GM21367 (cell line): ENCODE results near the gene B3GNT2.
"Not testable (repeated sequence)": the region's sequence is repeated elsewhere in the genome, so short reads cannot be mapped to it uniquely, and the experiment has no call there.

Experiments
- ATAC-seq: cut with Tn5 transposase; IDR thresholded peaks from one replicate; pipeline ENCODE4 v1.9.1; 2021; ENCODE audit not compliant: unreplicated experiment

The B3GNT2 gene

GRCh38 chr2:62195421-62196277, at the start of gene B3GNT2:
Gene B3GNT2, plus strand, starts transcription at chr2:62196115. Its CDS starts 26,106 bp downstream, at chr2:62222221.
- ATAC-seq: peak; percentile 32

- ATAC-seq: not testable (repeated sequence)
Measured at GRCh38 chr2:62146790-62147189, 49.1 kb upstream of the B3GNT2 start.

- ATAC-seq: no peak
Measured at GRCh38 chr2:62147610-62148301, 48.2 kb upstream of the B3GNT2 start.

- ATAC-seq: no peak
Measured at GRCh38 chr2:62149708-62150107, 46.2 kb upstream of the B3GNT2 start.

- no peak for ATAC-seq
Measured at GRCh38 chr2:62150597-62151305, 45.2 kb upstream of the B3GNT2 start.

GRCh38 chr2:62151306-62151638, 44.6 kb upstream of the B3GNT2 start:
- ATAC-seq: no peak

- ATAC-seq: no peak
Measured at GRCh38 chr2:62152000-62152399, 43.9 kb upstream of the B3GNT2 start.

- no peak for ATAC-seq
Measured at GRCh38 chr2:62156861-62157496, 38.9 kb upstream of the B3GNT2 start.

GRCh38 chr2:62158444-62159121, 37.3 kb upstream of the B3GNT2 start:
- no peak for ATAC-seq

GRCh38 chr2:62160691-62161090, 35.2 kb upstream of the B3GNT2 start:
- ATAC-seq: not testable (repeated sequence)

- no peak for ATAC-seq
Measured at GRCh38 chr2:62163106-62163831, 32.6 kb upstream of the B3GNT2 start.

GRCh38 chr2:62163834-62164233, 32.1 kb upstream of the B3GNT2 start:
- ATAC-seq: no peak

- no peak for ATAC-seq
Measured at GRCh38 chr2:62175728-62176127, 20.2 kb upstream of the B3GNT2 start.

- ATAC-seq: no peak
Measured at GRCh38 chr2:62176801-62177200, 19.1 kb upstream of the B3GNT2 start.

GRCh38 chr2:62177392-62178049, 18.4 kb upstream of the B3GNT2 start:
- no peak for ATAC-seq

GRCh38 chr2:62178741-62179271, 17.1 kb upstream of the B3GNT2 start:
- ATAC-seq: no peak

- no peak for ATAC-seq
Measured at GRCh38 chr2:62180975-62181374, 14.9 kb upstream of the B3GNT2 start.

GRCh38 chr2:62181843-62182242, 14.1 kb upstream of the B3GNT2 start:
- no peak for ATAC-seq

- no peak for ATAC-seq
Measured at GRCh38 chr2:62184512-62185230, 11.2 kb upstream of the B3GNT2 start.
